ENCODE measurements around the gene TOE1.

The TOE1 gene

DNA sequence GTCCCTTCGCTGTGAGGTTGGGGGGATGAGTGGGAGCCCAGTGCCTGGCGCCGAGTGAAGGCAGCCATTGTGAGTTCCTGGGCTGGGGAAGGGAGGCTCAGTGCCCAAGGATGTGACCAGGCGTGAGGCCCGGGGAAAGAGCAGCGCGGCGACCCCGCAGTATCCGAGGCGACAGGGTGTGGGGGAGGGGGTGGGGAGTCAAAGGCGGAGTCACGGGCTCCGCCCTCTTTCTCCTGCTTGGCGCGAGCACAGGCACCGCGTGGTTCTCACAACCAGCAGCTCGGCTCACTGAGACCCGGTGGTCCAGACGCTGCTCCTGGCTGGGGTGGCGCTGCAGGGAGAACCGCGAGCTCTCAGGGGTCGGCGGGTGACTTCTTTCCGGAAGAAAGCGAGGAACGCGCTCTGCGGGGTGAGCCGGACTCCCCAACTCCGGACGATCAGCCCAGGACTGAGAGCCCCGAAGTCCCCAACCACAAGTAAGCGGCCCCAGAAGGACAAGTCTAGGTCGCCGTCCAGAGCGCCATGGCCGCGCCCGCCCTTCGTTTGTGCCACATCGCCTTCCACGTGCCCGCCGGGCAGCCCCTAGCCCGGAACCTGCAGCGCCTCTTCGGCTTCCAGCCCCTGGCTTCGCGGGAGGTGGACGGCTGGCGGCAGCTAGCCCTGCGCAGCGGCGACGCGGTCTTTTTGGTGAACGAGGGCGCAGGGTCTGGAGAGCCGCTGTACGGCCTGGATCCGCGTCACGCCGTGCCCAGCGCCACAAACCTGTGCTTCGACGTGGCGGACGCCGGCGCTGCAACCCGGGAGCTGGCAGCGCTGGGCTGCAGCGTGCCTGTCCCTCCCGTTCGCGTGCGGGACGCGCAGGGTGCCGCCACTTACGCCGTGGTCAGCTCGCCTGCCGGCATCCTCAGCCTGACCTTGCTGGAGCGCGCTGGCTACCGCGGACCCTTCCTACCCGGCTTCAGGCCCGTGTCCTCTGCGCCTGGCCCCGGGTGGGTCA lies 13.0 kb upstream of the TOE1 start, which contains the start of gene HPDL:
Gene HPDL, plus strand, starts transcription at position 269 of the 997 bp plus-strand sequence. Its CDS starts 254 bp downstream, at position 523.
- DNase-seq = peak; percentile 84

GRCh38 chr1:45327644-45328515 lies 12.1 kb upstream of the TOE1 start:
- no peak for DNase-seq

- DNase-seq = no peak
Measured at GRCh38 chr1:45328680-45329079, 11.3 kb upstream of the TOE1 start.

GRCh38 chr1:45329445-45329844 lies 10.5 kb upstream of the TOE1 start:
- DNase-seq = no peak

DNA sequence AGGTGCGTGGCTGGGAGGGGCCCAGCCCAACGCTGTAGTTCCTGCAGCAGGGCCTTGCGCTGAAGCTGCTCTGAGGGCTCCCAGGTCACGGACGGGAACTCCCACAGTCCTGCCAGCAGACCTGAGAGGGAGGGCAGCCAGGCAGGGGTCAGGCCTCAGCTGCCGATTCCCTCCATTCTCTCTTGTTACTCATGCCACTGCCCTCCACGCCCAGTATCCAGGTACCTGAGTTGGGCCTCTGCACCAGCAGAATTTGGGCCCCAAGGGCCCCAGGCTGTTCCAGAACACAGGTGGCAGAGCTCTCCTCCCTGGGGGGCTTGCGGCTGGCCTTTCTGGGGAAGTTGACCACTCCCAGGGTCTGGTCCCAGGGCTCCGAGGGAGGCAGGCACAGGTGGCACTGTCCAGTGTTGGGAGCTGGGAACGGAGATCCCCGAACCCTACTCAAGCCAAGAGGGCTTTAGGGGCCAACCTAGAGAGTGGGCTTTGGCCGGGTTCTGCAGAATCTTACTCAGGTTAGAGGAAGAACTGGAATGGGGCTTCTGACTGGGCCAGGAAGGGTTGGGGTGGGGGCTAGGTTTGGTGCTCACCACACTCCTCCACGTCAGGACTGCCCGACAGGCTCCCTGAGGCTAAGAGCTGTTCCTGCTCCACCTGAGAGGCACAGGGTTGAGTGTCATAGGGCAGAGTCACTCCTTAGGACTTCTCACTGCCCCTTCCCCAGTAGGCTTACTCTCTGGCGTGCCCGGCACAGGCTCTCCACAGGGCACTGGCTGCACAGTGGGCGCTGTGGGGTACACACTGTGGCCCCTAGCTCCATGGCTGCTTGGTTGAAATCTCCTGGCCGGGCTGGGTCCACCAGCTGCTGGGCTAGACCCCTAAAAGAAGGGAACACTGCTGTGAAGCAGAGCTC lies 8.3 kb upstream of the TOE1 start:
- no peak for DNase-seq

GRCh38 chr1:45332346-45332720 lies 7.6 kb upstream of the TOE1 start:
- no peak for DNase-seq

GRCh38 chr1:45334308-45335245 lies 5.4 kb upstream of the TOE1 start:
- no peak for DNase-seq

GRCh38 chr1:45335855-45336324 lies 4.1 kb upstream of the TOE1 start:
- no peak for DNase-seq

DNA sequence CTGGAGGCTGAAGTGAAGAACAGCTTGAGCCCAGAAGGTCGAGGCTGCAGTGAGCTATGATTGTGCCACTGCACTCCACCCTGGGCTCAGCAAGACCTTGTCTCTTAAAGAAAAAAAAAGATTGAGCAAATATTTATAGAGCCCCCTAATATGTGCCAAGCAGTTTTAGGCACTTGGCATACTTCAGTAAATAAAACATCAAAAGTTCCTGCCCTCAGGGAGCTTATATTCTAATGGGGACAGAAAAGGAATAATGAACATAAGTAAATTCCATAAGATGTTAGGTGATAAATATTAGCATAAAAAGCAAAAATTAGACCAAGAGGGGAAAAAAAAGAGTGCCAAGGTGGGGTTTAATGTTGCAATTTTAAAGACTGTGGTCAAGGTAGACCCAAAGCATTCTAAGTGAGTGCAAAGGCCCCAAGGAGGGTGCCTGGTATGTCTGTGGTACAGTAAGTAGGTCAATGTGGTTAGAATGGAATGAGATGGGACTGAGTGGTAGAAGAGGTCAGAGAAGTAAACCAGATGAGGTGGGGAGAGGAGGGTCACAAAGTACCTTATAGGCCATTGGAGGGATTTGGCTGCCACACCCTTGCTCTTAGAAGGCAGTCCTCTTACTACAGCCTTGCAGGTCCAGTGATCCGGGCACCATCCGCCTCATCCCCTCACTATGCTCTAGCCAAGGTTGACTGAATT lies 2.2 kb upstream of the TOE1 start:
- no peak for DNase-seq

GRCh38 chr1:45340816-45341466 lies 971 bp downstream of the TOE1 start:
- peak; percentile 44 for DNase-seq

- no peak for DNase-seq
Measured at GRCh38 chr1:45344499-45344898, 4.5 kb downstream of the TOE1 start.

DNA sequence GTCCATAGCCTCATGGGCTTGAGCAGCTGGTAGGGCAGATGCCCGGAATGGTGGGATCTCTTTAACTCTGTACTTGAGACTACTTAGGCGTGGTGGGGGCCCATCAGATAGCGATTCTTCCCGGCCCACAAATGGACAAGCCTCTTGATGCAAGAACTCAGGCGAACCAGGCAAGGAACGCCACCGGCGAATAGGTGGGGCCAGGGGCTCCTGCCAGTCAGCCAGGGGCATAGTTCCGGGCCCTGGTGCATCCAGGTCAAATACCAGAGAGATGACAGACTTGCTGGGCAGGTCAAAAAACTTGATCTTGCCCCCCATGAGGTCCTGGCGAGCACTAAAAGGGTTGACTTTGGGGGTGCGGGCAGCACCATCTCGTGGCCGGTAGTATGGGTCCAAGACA lies 5.0 kb downstream of the TOE1 start:
- no peak for DNase-seq

GRCh38 chr1:45346473-45346872 lies 6.5 kb downstream of the TOE1 start:
- no peak for DNase-seq

DNA sequence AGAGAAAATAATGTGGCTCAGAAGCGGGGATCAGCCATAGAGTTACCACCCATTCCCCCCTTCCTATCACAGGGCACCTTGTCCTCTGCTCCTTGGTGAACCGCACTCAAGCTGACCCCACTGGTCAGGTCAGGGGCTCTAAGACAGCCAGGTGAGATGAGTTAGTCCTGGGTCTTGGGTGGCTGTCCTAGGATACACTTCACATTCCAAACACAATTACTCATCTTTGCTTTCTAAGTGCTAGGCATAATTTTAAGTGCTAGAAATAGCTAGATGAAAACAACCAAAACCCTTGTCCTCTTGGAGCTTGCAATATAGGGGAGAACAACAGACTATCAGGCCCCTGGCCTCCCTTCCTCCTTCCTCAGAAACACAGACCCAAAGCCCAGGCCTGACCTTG lies 8.1 kb downstream of the TOE1 start:
- no peak for DNase-seq

DNA sequence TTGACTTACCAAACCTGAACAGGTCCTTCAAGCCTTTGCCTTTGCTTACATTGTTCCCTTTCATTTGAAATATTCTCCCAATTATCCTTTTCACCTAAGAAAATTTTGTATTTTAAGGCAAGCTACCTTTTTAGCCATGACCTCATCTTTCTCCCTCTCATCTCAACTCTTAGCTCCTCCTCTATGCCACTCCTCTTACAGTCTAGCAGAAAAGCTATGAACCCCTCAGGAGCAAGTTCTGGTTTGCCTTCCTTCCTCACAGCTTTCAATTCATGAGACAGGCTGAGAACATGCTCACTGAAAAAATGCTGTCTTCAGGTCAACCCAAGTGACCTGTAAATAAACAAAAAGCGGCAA lies 8.6 kb downstream of the TOE1 start:
- no peak for DNase-seq

- no peak for DNase-seq
Measured at GRCh38 chr1:45348966-45349677, 9.2 kb downstream of the TOE1 start.

DNA sequence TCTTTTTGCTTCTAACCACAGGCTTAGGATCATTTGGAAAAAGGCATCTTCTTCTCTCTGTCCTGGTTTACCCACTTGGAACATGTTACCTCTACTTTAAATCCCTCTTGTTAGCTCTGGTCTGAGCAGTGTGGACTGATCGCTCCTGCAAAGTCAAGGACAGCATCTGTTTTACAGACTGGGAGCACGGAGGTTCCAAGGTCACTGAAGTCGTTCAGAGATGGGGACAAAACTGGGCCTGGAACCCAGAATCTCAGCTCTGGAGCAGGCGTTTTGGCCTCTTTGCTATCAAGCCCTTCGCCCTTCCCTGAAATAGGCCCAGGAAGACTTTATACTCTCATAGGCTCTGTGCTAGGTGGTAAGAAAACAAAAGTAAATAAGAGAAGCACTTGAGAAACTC lies 11.5 kb downstream of the TOE1 start:
- no peak for DNase-seq

GRCh38 chr1:45353685-45354084 lies 13.7 kb downstream of the TOE1 start:
- DNase-seq = no peak

DNA sequence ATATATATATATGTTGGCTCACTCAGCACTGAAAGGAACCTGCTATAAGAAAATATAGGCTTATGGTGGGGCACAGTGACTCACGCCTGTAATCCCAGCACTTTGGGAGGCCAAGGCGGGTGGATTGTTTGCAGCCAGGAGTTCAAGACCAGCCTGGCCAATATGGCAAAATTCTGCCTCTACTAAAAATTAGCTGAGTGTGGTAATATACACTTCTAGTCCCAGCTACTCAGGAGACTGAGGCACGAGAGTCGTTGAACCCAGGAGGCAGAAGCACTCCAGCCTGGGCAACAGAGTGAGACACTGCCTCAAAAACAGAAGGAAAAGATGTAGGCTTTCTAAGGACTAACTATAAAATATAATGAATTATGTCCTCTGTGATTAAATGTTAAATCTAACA lies 14.9 kb downstream of the TOE1 start:
- DNase-seq = no peak
